Ishikawa (cell line): ENCODE data around the gene REXO5.

Experiments used
- CEBPB ChIP-seq: IDR thresholded peaks from 2 replicates; pipeline ENCODE4 v1.6.1; 2012
- EP300 ChIP-seq: IDR thresholded peaks from 2 replicates; pipeline ENCODE4 v1.6.1; 2012; ENCODE audit warnings: borderline replicate concordance
- FOXM1 ChIP-seq: IDR thresholded peaks from 2 replicates; pipeline ENCODE4 v1.6.1; 2012; ENCODE audit warnings: low read depth, borderline replicate concordance
- TAF1 ChIP-seq: IDR thresholded peaks from 2 replicates; pipeline ENCODE4 v1.6.1; 2012; ENCODE audit warnings: low read depth, mild to moderate bottlenecking
- TCF12 ChIP-seq: IDR thresholded peaks from 2 replicates; pipeline ENCODE4 v1.6.1; 2012; ENCODE audit warnings: low read depth

DNA sequence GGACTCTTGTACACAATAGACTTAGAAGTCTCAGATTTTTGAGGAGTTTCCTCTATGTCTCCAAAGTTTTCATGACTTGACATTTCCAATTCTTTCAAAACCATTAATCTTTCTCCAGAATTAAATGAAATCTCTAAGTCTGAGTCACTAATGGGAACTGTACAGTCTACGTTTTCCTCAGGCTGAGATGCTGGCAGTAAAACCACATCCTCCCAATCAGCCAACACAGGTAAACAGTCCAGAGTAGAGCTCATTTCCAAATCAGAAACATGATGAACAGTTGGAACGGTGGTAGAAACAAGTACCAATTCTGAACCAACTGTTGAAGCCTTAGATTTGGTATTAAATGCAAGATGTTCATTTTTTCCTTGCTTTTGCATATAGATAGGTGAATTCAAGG lies 8.0 kb upstream of the REXO5 start:
- TF ChIP-seq TCF12 (no peak), CEBPB (no peak), EP300 (no peak), TAF1 (no peak), FOXM1 (no peak)
